PC-9 (cell line): ENCODE data around the gene RNF223. TPM values are rescaled to one million over a fixed set of nuclear protein-coding genes. Genes with fewer than 3 reads are reported as not detected.

ENCODE experiments used
- BruUV-seq: library from RNA; stranded (reverse); fragments of 400-500 nt; replicated peaks from 2 replicates; lab custom pipeline; 2021; lab: Mats Ljungman, UMichigan
- CTCF ChIA-PET: fragments of 300-600 bp; sonication (Branson Sonifier 250); formaldehyde crosslinking; loops from one replicate; lab custom pipeline; 2022; ENCODE audit warnings: antibody characterized with exemption; lab: Charles Lee
- POLR2A ChIA-PET: fragments of 300-600 bp; sonication (Branson Sonifier 250); formaldehyde crosslinking; loops from one replicate; lab custom pipeline; 2022; ENCODE audit warnings: antibody characterized with exemption; ENCODE audit not compliant: unreplicated experiment; lab: Charles Lee
- DNase-seq, 2 experiments: peaks; one replicate each; pipeline versions ENCODE4 v3.0.0 to v3.0.0-alpha.2; 2015 to 2022; ENCODE audit warnings: mixed read lengths in 1 of 2
- H2AFZ ChIP-seq: fragments of 200-600 bp; sonication (generic); 2 replicates; pipeline ENCODE4 v1.8.1; 2017; ENCODE audit warnings: antibody characterized with exemption
- H3F3A ChIP-seq: fragments of 200-600 bp; sonication (generic); 2 replicates; pipeline ENCODE4 v1.8.1; 2017; ENCODE audit warnings: antibody characterized with exemption, mild to moderate bottlenecking, low read depth; ENCODE audit not compliant: insufficient read depth
- H3K27ac ChIP-seq: fragments of 200-600 bp; sonication (generic); 2 replicates; pipeline ENCODE4 v1.6.1; 2016; ENCODE audit warnings: mixed run types
- H3K27me3 ChIP-seq: fragments of 200-600 bp; sonication (generic); 2 replicates; pipeline ENCODE4 v1.6.1; 2016; ENCODE audit warnings: low read depth, mixed run types; ENCODE audit not compliant: insufficient read depth
- H3K36me3 ChIP-seq: fragments of 200-600 bp; sonication (generic); 2 replicates; pipeline ENCODE4 v1.6.1; 2016; ENCODE audit warnings: low read depth, mixed run types
- H3K4me1 ChIP-seq: fragments of 200-600 bp; sonication (generic); replicated peaks from 2 replicates; pipeline ENCODE4 v1.6.1; 2016; ENCODE audit warnings: mixed run types; ENCODE audit not compliant: insufficient read depth
- H3K4me2 ChIP-seq: fragments of 200-600 bp; sonication (generic); 2 replicates; pipeline ENCODE4 v1.6.1; 2017; ENCODE audit warnings: mixed run types
- H3K4me3 ChIP-seq: fragments of 200-600 bp; sonication (generic); 2 replicates; pipeline ENCODE4 v1.6.1; 2016; ENCODE audit warnings: mixed run types
- H3K79me2 ChIP-seq: fragments of 200-600 bp; sonication (generic); 2 replicates; pipeline ENCODE4 v1.6.1; 2017; ENCODE audit warnings: low read depth, mixed run types
- H3K9me2 ChIP-seq: fragments of 200-600 bp; sonication (generic); 2 replicates; pipeline ENCODE4 v1.8.1; 2017; ENCODE audit warnings: mild to moderate bottlenecking; ENCODE audit not compliant: insufficient read depth
- H3K9me3 ChIP-seq: fragments of 200-600 bp; sonication (generic); 2 replicates; pipeline ENCODE4 v1.8.1; 2016; ENCODE audit warnings: low read depth; ENCODE audit not compliant: insufficient read depth
- H4K20me1 ChIP-seq: fragments of 200-600 bp; sonication (generic); 2 replicates; pipeline ENCODE4 v1.8.1; 2017; ENCODE audit not compliant: insufficient read depth
- EZH2 ChIP-seq: fragments of 200-600 bp; sonication (generic); IDR thresholded peaks from 2 replicates; pipeline ENCODE4 v1.8.0; 2017; ENCODE audit warnings: antibody characterized with exemption, low read depth
- intact Hi-C: fragments of 100-400 bp; cut with micrococcal nuclease; formaldehyde crosslinking; loops from one replicate; pipeline ENCODE4 v1.10.0; 2022; ENCODE audit not compliant: unreplicated experiment
- total RNA-seq: library from RNA; stranded (reverse); gene quantifications from 2 replicates; pipeline ENCODE4 v1.2.3, GENCODE V29; 2021
- TF ChIP-seq, protein P1 (sequence below): fragments of 200-600 bp; sonication (generic); conservative IDR thresholded peaks from 2 replicates; pipeline ENCODE4 v1.6.1; 2017; ENCODE audit warnings: mixed run types, antibody characterized with exemption, mild to moderate bottlenecking, moderate library complexity

RNF223 gene
- total RNA-seq, 1 experiment from 2014 or later = 3.6 TPM

DNA sequence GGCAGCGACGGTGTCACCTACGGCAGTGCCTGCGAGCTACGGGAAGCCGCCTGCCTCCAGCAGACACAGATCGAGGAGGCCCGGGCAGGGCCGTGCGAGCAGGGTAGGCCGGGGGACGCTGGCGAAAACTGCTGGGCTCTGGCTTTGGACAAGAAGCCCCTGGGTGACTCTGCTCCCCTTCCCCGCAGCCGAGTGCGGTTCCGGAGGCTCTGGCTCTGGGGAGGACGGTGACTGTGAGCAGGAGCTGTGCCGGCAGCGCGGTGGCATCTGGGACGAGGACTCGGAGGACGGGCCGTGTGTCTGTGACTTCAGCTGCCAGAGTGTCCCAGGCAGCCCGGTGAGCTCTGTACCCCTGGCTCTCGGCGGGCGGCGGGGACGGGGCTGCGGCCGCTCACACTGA is 30.2 kb downstream of the RNF223 start:
- Histone ChIP-seq H4K20me1 (peaks cover 35% of the 10 kb centered on the region), H3K9me3 (no peaks in the 10 kb centered on the region), H3K27me3 (no peaks in the 10 kb centered on the region), H3K27ac (no peak overlapping the region), H3K4me1 (no peaks in the 10 kb centered on the region), H3F3A (no peaks in the 10 kb centered on the region), H2AFZ (no peak overlapping the region), H3K36me3 (no peaks in the 10 kb centered on the region), H3K79me2 (no peaks in the 10 kb centered on the region), H3K9me2 (no peaks in the 10 kb centered on the region), H3K4me3 (no peak overlapping the region), H3K4me2 (no peak overlapping the region)
- ChIA-PET POLR2A (no interaction called here), CTCF (no interaction called here)
- intact Hi-C loops = no loop called here
- DNase-seq = no peak
- no TSS peak for BruUV-seq
- TF ChIP-seq, protein P1, sequence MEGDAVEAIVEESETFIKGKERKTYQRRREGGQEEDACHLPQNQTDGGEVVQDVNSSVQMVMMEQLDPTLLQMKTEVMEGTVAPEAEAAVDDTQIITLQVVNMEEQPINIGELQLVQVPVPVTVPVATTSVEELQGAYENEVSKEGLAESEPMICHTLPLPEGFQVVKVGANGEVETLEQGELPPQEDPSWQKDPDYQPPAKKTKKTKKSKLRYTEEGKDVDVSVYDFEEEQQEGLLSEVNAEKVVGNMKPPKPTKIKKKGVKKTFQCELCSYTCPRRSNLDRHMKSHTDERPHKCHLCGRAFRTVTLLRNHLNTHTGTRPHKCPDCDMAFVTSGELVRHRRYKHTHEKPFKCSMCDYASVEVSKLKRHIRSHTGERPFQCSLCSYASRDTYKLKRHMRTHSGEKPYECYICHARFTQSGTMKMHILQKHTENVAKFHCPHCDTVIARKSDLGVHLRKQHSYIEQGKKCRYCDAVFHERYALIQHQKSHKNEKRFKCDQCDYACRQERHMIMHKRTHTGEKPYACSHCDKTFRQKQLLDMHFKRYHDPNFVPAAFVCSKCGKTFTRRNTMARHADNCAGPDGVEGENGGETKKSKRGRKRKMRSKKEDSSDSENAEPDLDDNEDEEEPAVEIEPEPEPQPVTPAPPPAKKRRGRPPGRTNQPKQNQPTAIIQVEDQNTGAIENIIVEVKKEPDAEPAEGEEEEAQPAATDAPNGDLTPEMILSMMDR = no peak
- TF ChIP-seq EZH2 = no peak

DNA sequence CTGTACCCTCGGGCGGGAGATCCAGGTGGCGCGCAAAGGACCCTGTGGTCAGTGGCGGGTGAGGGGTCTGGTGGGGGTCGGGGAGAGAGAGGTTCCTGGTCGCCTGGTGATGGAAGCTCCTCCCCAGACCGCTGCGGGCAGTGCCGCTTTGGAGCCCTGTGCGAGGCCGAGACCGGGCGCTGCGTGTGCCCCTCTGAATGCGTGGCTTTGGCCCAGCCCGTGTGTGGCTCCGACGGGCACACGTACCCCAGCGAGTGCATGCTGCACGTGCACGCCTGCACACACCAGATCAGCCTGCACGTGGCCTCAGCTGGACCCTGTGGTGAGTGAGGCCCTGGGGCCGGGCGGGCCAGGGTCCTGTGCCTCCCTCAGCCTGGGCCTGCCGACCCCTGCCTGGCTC is 30.7 kb downstream of the RNF223 start:
- Histone ChIP-seq H3K27ac (no peak overlapping the region), H4K20me1 (peaks cover 39% of the 10 kb centered on the region), H3K4me2 (no peak overlapping the region), H3K9me3 (no peaks in the 10 kb centered on the region), H3K4me3 (no peak overlapping the region), H3K4me1 (no peaks in the 10 kb centered on the region), H3K9me2 (no peaks in the 10 kb centered on the region), H3K36me3 (no peaks in the 10 kb centered on the region), H3F3A (peaks cover 2% of the 10 kb centered on the region; the same call in 1 of the 2 replicates), H2AFZ (no peak overlapping the region), H3K27me3 (no peaks in the 10 kb centered on the region), H3K79me2 (no peaks in the 10 kb centered on the region)
- no peak for DNase-seq
- CTCF ChIA-PET = no interaction called here
- TF ChIP-seq, protein P1 = no peak
- TF ChIP-seq EZH2 = no peak
- intact Hi-C loops = no loop called here
- BruUV-seq = no TSS peak
- POLR2A ChIA-PET = no interaction called here

DNA sequence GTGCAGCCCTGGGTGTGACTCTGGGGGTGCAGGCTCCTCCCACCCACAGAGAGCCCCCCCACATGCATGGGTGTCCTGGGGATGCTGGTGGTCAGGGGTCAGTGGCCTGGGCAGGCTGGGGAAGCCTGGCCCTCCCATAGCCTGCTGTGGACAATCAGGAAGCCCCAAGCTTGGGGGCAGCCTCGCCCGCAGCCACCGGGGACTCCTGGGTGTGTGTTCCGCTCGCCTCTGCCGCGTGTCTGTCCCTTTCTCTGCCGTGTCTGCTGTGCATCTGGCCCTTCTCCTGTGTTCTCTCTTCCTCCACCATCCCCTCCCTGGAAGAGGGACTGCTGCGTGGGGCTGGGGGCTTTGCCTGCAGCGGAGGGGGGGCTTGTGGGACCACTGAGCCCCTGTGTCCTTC is 31.3 kb downstream of the RNF223 start:
- Histone ChIP-seq H3K27ac (no peak overlapping the region), H2AFZ (no peak overlapping the region), H3K9me2 (no peaks in the 10 kb centered on the region), H4K20me1 (peaks cover 44% of the 10 kb centered on the region), H3K4me1 (no peaks in the 10 kb centered on the region), H3F3A (peaks cover 6% of the 10 kb centered on the region; the same call in 1 of the 2 replicates), H3K79me2 (no peaks in the 10 kb centered on the region), H3K27me3 (no peaks in the 10 kb centered on the region), H3K36me3 (no peaks in the 10 kb centered on the region), H3K4me2 (no peak overlapping the region), H3K9me3 (no peaks in the 10 kb centered on the region), H3K4me3 (no peak overlapping the region)
- no peak for DNase-seq
- ChIA-PET CTCF (no interaction called here), POLR2A (no interaction called here)
- no TSS peak for BruUV-seq
- TF ChIP-seq, protein P1 = no peak
- TF ChIP-seq EZH2 = no peak
- intact Hi-C loops = no loop called here
